Anterior cingulate cortex (tissue), 58 donors: ENCODE results near the gene MS4A15.
"Not testable (repeated sequence)": the region's sequence is repeated elsewhere in the genome, so short reads cannot be mapped to it uniquely, and the experiment has no call there.

ENCODE experiments used
- DNase-seq, 58 donors: peaks; one replicate each; lab custom pipeline; 2025; lab: John Stamatoyannopoulos, UW

MS4A15 gene

GRCh38 chr11:60753309-60753708, 3.4 kb upstream of the MS4A15 start:
- no peak for DNase-seq

GRCh38 chr11:60754887-60755286, 1.8 kb upstream of the MS4A15 start:
- DNase-seq, result no peak

DNA sequence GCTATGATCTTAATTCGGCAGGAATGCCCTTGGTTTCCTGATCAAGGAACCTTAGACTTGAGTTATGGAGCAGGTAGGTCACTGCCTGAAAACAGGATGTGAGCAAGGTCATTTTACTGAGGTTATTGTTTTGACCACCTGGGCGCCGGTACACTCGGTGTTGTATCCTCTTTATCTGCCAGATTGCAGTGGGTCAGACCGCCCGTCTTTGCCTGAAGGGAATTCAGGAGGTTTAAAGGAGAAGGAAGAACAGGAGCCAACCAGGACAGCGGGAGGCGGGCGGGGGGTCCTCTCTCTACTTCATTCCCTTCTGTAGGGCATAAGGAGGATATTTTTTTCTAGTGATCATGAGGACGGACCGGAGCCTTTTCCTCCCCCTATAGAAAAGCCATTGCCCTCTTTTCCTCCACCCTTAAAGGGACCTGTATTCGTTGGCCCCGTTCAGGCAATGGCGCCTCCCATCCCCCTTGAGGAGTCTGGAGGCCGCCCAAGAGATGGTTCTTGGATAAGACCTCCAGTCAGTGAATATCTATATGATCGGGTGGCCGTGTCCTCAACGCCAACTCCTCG, 649 bp downstream of the MS4A15 start:
- DNase-seq, result no peak

DNA sequence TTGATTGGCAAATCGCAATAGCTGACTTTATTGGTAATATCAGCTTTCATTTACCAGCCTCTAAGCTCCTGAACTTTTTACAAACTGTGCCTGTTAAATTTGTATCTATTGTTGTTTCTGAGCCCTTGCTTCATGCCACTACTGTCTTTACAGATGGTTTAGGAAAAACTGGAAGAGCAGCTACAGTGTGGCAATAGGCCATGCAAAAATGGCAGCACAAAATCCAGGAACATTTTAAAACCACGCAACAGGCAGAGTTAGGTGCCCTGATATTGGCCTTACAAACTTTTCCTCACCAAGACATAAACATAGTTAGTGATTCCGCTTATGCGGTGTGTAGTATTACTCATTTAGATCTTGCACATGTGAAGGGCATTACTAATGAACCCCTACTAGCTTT, 2.0 kb downstream of the MS4A15 start:
- DNase-seq, result not testable (repeated sequence)

- DNase-seq, result not testable (repeated sequence)
Measured at GRCh38 chr11:60759438-60760225, 3.0 kb downstream of the MS4A15 start.

- DNase-seq, result no peak
Measured at GRCh38 chr11:60761436-60762190, 4.9 kb downstream of the MS4A15 start.

DNA sequence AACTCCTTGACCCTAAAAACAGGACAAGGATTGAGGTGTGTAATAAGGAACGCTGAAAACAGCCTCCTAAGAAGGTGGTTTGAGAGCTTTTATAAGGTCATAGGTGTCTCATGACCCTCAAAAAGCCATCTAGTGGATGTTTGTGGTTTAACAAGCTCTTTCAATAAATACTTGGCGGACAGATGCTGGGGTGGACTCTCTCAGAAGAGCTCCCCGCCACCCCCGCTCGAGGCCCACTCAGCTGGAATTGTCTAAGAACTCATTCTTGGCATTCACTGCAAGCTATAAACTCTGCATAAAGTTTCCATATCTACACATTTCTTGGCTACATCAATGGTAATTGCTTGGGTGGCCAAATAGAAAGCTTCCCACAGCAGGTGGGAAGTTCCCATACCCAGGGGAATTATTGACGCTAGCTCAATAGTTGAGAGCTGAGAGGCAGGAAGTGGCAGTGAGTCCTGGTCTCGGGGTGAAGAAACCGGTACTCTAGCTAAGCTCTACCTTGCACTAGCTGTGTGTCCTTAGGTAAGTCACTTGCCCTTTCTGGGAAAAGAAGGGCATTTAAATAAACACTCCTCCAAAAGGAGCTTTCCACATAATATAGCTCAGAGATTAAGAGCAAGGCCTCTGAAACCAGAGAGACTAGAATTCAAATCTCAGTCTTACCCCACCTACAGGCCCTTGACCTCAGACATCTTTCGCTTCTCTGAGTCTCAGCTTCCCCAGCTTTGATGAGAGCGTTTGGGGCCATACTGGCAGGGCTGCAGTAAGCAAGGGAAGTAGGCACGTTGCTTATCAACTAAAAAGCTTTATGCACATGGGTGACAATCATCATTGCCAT, 6.4 kb downstream of the MS4A15 start:
- no peak for DNase-seq

DNA sequence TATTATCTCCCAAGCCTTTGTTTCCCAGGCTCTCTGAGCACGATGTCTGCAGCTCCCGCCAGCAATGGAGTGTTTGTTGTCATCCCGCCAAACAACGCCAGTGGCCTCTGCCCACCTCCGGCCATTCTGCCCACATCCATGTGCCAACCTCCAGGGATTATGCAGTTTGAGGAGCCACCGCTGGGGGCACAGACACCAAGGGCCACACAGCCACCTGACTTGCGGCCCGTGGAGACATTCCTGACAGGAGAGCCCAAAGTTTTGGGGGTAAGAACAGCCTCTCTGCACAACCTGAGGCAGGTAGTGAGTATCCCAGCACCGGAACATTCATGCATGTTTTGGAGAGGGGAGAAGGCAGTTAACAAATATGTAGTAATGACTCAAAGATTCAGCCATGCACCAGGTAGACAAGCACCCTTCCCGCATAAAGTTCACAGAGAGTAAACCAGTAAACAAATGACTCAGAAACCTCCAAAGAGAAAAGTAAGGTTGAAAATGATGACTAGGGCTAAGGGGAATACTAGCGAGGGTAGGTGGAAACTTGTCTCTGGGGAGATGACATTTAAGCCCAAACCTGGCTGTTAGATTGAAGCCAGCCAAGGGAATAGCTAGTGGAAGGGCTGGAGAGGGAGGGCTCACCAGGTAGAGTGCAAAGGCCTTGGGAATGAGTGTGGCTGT, 7.2 kb downstream of the MS4A15 start:
- no peak for DNase-seq

DNA sequence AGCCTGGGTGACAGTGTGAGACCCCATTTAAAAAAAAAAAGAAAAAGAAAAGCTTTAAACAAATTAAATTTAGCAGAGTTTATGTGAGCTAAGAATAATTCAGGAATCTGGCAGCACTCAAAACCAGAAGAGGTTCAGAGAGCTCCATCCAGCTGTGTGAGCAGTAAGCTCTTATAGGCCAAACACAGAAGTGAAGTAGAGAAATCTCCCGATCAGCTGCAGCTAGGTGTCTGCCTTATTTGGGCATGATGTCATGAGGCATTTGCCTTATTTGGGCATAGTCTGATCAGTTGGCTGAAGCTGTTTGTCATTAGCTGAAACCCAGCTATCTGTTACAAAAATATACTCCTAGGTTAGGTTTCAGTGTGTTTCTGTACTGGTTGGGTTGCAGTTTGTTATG, 8.2 kb downstream of the MS4A15 start:
- no peak for DNase-seq

- no peak for DNase-seq
Measured at GRCh38 chr11:60765355-60765754, 8.7 kb downstream of the MS4A15 start.

GRCh38 chr11:60766547-60766946, 9.9 kb downstream of the MS4A15 start:
- no peak for DNase-seq

DNA sequence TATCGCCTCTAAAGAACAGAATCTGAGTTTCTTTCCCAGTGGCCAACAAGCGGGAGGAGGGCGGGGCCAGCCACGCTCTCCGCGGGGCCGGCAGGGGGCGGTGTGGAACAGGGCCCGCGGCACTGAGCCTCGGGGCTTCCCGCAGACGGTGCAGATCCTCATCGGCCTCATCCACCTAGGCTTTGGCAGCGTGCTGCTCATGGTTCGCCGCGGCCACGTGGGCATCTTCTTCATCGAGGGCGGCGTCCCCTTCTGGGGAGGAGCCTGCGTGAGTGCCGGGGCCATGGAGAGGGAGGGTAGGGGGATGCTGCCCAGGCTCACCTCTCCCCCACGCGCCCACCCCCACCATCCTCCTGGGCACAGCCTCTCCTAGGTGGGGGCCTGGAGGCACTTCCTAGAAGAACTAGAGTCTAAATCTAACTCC, 10.7 kb downstream of the MS4A15 start:
- no peak for DNase-seq

- DNase-seq, result no peak
Measured at GRCh38 chr11:60768202-60768601, 11.5 kb downstream of the MS4A15 start.

- DNase-seq, result no peak
Measured at GRCh38 chr11:60769273-60769672, 12.6 kb downstream of the MS4A15 start.

- no peak for DNase-seq
Measured at GRCh38 chr11:60769811-60770210, 13.1 kb downstream of the MS4A15 start.

- DNase-seq, result no peak
Measured at GRCh38 chr11:60771146-60771545, 14.5 kb downstream of the MS4A15 start.

GRCh38 chr11:60771879-60772525, 15.3 kb downstream of the MS4A15 start:
- no peak for DNase-seq

- DNase-seq, result no peak
Measured at GRCh38 chr11:60772666-60773065, 16.0 kb downstream of the MS4A15 start.

GRCh38 chr11:60774726-60775125, 18.1 kb downstream of the MS4A15 start:
- DNase-seq, result no peak
